ENCODE results near the gene LRRC27. TPM values are rescaled to one million over a fixed set of nuclear protein-coding genes. Genes with fewer than 3 reads are reported as not detected.

The LRRC27 gene
- total and polyA plus RNA-seq, 4 experiments from 2014 or later = 0.90 to 3.8 (median 3.0) TPM

DNA sequence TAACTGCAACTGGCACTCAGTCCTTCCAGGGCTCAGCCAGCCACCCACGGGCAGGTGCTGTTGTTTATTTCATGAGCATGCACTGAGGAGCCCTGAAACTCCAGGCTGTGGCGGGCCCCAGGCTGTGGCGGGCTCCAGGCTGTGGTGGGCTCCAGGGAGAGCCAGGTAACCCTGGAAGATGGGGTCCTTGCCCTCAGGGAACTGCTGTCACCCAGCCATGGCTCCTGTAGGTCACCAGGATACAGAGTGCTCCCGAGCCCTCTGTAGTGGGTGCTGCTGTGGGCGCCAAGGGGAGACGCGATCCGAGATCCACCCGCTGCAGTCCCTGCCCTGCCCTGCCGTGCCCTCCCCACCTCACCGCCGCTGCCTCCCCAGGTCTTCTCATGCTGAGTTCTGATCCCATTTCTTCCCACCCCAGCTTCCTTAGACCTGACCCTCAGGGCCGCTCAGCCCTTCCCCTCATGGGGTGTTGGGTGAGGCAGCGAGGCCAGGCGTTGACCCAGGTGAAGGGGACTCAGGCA, 29.6 kb downstream of the LRRC27 start:
- Mint-ChIP-seq H3K27ac (peak overlapping the region in 1 of 7 donors; percentile 42), H3K9me3 (peaks cover 0 to 2% (median 0%) of the 10 kb centered on the region in 8 donors), H3K4me1 (peaks cover 0 to 2% (median 0%) of the 10 kb centered on the region in 4 donors), H3K27me3 (no peaks in the 10 kb centered on the region), H3K4me3 (no peak overlapping the region), H3K36me3 (peaks cover 0 to 2% of the 10 kb centered on the region in 2 donors)
- CTCF ChIA-PET (ENCODE audit: partially characterized antibody) = interaction anchor here (1.0 to 1.9 kb wide), 6 partner anchors 9 to 23 kb away, joined by 3 to 6 read pairs (median 4); no protein-coding TSS in a partner anchor
- no peak overlapping the region for H3K27ac ChIP-seq (ENCODE audit: low read depth, low read length)
- H3K4me3 ChIP-seq (ENCODE audit: low read length in 2 of 2) = no peak overlapping the region
- no peak for DNase-seq
- no peaks in the 10 kb centered on the region for H3K27me3 ChIP-seq (ENCODE audit: insufficient read depth, low read length)
- H3K4me1 ChIP-seq (ENCODE audit: insufficient read depth, low read length) = no peaks in the 10 kb centered on the region
- intact Hi-C loops (cut with micrococcal nuclease) = no loop called here
- no peaks in the 10 kb centered on the region for H3K36me3 ChIP-seq (ENCODE audit: insufficient read depth, low read length)
- POLR2A ChIA-PET (ENCODE audit: partially characterized antibody) = no interaction called here
- no peaks in the 10 kb centered on the region for H3K9me3 ChIP-seq (ENCODE audit: control insufficient read depth in 1 of 2, low read length in 2 of 2)

DNA sequence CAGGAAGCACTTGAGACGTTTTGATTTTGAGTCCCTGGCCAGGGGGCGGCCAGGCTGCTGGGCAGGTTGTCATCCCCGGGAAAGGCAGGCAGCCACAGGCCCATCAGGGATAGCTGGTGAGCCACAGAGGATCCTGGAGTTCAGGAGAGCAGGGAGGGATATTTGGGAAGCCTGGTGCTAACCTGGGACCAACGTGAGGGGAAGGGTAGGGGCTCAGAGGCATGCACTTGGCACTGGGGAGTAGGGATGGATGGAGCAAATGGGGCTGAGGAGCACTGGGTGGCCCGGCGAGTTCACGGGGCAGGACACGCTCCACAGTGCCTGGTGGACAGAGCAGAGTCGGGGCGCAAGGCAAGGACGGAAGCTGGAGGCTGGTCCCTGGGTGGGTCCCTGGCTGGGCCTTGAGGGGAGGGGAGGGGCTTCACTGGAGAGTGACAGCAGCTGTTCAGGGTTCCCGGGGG, 30.2 kb downstream of the LRRC27 start:
- Histone ChIP-seq H3K4me1 (ENCODE audit: insufficient read depth, low read length) (no peaks in the 10 kb centered on the region), H3K27me3 (ENCODE audit: insufficient read depth, low read length) (no peaks in the 10 kb centered on the region), H3K4me3 (ENCODE audit: low read length in 2 of 2) (no peak overlapping the region), H3K27ac (ENCODE audit: low read depth, low read length) (no peak overlapping the region), H3K36me3 (ENCODE audit: insufficient read depth, low read length) (no peaks in the 10 kb centered on the region), H3K9me3 (ENCODE audit: control insufficient read depth in 1 of 2, low read length in 2 of 2) (no peaks in the 10 kb centered on the region)
- ChIA-PET POLR2A (ENCODE audit: partially characterized antibody) (no interaction called here), CTCF (ENCODE audit: partially characterized antibody) (interaction anchor here (0.7 to 1.7 kb wide), 4 partner anchors 14 to 85 kb away, joined by 3 to 4 read pairs (median 4); no protein-coding TSS in a partner anchor)
- no peak for DNase-seq
- Mint-ChIP-seq H3K9me3 (peaks cover 0 to 2% (median 0%) of the 10 kb centered on the region in 8 donors), H3K27ac (no peak overlapping the region), H3K27me3 (no peaks in the 10 kb centered on the region), H3K36me3 (peaks cover 2 to 5% of the 10 kb centered on the region in 2 donors), H3K4me1 (peaks cover 0 to 2% (median 0%) of the 10 kb centered on the region in 4 donors), H3K4me3 (no peak overlapping the region)
- intact Hi-C loops (cut with micrococcal nuclease) = no loop called here

DNA sequence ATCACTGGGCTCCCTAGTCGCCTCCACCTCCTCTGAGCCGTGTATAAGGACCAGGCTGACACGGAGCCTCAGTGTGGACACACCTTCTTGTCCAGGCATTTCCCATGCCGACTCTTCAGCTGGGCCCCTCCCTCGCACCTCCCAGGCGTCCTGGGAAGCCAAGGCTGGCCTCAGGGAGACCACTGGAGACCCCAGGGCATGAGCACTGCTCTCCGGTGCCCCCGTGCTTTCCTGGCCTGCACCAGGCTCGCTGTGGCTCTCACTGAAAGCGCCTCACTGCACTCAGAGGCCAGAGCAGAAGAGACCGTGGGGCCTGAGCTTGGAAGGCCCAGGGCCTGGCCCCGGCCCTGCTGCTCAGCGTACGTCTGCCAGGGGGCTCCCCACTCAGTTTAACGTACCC, 31.4 kb downstream of the LRRC27 start:
- POLR2A ChIA-PET (ENCODE audit: partially characterized antibody) = no interaction called here
- H3K27ac Mint-ChIP-seq = no peak overlapping the region
- Histone ChIP-seq H3K36me3 (ENCODE audit: insufficient read depth, low read length) (no peaks in the 10 kb centered on the region), H3K27ac (ENCODE audit: low read depth, low read length) (no peak overlapping the region), H3K27me3 (ENCODE audit: insufficient read depth, low read length) (no peaks in the 10 kb centered on the region), H3K9me3 (ENCODE audit: control insufficient read depth in 1 of 2, low read length in 2 of 2) (no peaks in the 10 kb centered on the region), H3K4me3 (ENCODE audit: low read length in 2 of 2) (no peak overlapping the region), H3K4me1 (ENCODE audit: insufficient read depth, low read length) (no peaks in the 10 kb centered on the region)
- H3K27me3 Mint-ChIP-seq = no peaks in the 10 kb centered on the region
- peaks cover 2 to 14% of the 10 kb centered on the region in 2 donors for H3K36me3 Mint-ChIP-seq
- H3K4me3 Mint-ChIP-seq = no peak overlapping the region
- H3K9me3 Mint-ChIP-seq = peaks cover 0 to 2% (median 0%) of the 10 kb centered on the region in 8 donors
- peaks cover 0 to 2% (median 0%) of the 10 kb centered on the region in 4 donors for H3K4me1 Mint-ChIP-seq
- intact Hi-C loops (cut with micrococcal nuclease) = no loop called here
- DNase-seq = no peak
- CTCF ChIA-PET (ENCODE audit: partially characterized antibody) = interaction anchor here (1.0 kb wide), 1 partner anchor 10 kb away, joined by 3 read pairs; no protein-coding TSS in a partner anchor

GRCh38 chr10:132363921-132364593, 32.1 kb downstream of the LRRC27 start:
- Histone ChIP-seq H3K27ac (ENCODE audit: low read depth, low read length) (no peak overlapping the region), H3K4me3 (ENCODE audit: low read length in 2 of 2) (no peak overlapping the region), H3K9me3 (ENCODE audit: control insufficient read depth in 1 of 2, low read length in 2 of 2) (no peaks in the 10 kb centered on the region), H3K27me3 (ENCODE audit: insufficient read depth, low read length) (no peaks in the 10 kb centered on the region), H3K4me1 (ENCODE audit: insufficient read depth, low read length) (no peaks in the 10 kb centered on the region), H3K36me3 (ENCODE audit: insufficient read depth, low read length) (no peaks in the 10 kb centered on the region)
- H3K27me3 Mint-ChIP-seq = no peaks in the 10 kb centered on the region
- peaks cover 2 to 15% of the 10 kb centered on the region in 2 donors for H3K36me3 Mint-ChIP-seq
- CTCF ChIA-PET (ENCODE audit: partially characterized antibody) = no interaction called here
- no peak overlapping the region for H3K4me3 Mint-ChIP-seq
- H3K4me1 Mint-ChIP-seq = peaks cover 0 to 2% (median 0%) of the 10 kb centered on the region in 4 donors
- no peak for DNase-seq
- peaks cover 0 to 2% (median 0%) of the 10 kb centered on the region in 8 donors for H3K9me3 Mint-ChIP-seq
- POLR2A ChIA-PET (ENCODE audit: partially characterized antibody) = no interaction called here
- intact Hi-C loops (cut with micrococcal nuclease) = no loop called here
- H3K27ac Mint-ChIP-seq = peak overlapping the region in 3 of 7 donors; percentile 5 to 11 (median 9)

DNA sequence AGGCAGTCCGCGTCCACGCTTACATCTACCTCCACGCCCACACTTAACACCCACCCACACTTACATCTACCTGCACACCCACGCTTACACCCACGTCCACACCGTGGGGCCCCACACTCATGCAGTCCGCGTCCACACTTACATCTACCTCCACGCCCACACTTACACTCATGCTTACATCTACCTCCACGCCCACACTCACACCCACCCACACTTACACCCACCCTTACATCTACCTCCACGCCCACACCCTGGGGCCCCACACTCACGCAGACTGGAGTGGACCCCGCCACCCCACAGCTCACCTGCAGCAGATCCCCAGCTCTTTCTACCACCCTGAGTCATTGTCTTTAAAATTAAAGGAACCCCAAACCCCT, 32.6 kb downstream of the LRRC27 start:
- Mint-ChIP-seq H3K9me3 (peaks cover 0 to 2% (median 0%) of the 10 kb centered on the region in 8 donors), H3K27ac (peak overlapping the region in 4 of 7 donors; percentile 5 to 30 (median 10)), H3K4me1 (peaks cover 0 to 2% (median 0%) of the 10 kb centered on the region in 4 donors), H3K27me3 (no peaks in the 10 kb centered on the region), H3K36me3 (peaks cover 2 to 15% of the 10 kb centered on the region in 2 donors), H3K4me3 (no peak overlapping the region)
- Histone ChIP-seq H3K36me3 (ENCODE audit: insufficient read depth, low read length) (no peaks in the 10 kb centered on the region), H3K27me3 (ENCODE audit: insufficient read depth, low read length) (no peaks in the 10 kb centered on the region), H3K4me3 (ENCODE audit: low read length in 2 of 2) (no peak overlapping the region), H3K9me3 (ENCODE audit: control insufficient read depth in 1 of 2, low read length in 2 of 2) (no peaks in the 10 kb centered on the region), H3K27ac (ENCODE audit: low read depth, low read length) (no peak overlapping the region), H3K4me1 (ENCODE audit: insufficient read depth, low read length) (no peaks in the 10 kb centered on the region)
- POLR2A ChIA-PET (ENCODE audit: partially characterized antibody) = no interaction called here
- DNase-seq = no peak
- CTCF ChIA-PET (ENCODE audit: partially characterized antibody) = no interaction called here
- intact Hi-C loops (cut with micrococcal nuclease) = no loop called here

- intact Hi-C loops (cut with micrococcal nuclease) = no loop called here
- Histone ChIP-seq H3K27ac (ENCODE audit: low read depth, low read length) (no peak overlapping the region), H3K27me3 (ENCODE audit: insufficient read depth, low read length) (no peaks in the 10 kb centered on the region), H3K9me3 (ENCODE audit: control insufficient read depth in 1 of 2, low read length in 2 of 2) (no peaks in the 10 kb centered on the region), H3K4me1 (ENCODE audit: insufficient read depth, low read length) (no peaks in the 10 kb centered on the region), H3K36me3 (ENCODE audit: insufficient read depth, low read length) (no peaks in the 10 kb centered on the region), H3K4me3 (ENCODE audit: low read length in 2 of 2) (no peak overlapping the region)
- Mint-ChIP-seq H3K36me3 (peaks cover 2 to 15% of the 10 kb centered on the region in 2 donors), H3K4me3 (no peak overlapping the region), H3K27ac (no peak overlapping the region), H3K27me3 (no peaks in the 10 kb centered on the region), H3K4me1 (peaks cover 0 to 2% (median 0%) of the 10 kb centered on the region in 4 donors), H3K9me3 (peaks cover 0 to 2% (median 0%) of the 10 kb centered on the region in 8 donors)
- DNase-seq = no peak
- ChIA-PET POLR2A (ENCODE audit: partially characterized antibody) (no interaction called here), CTCF (ENCODE audit: partially characterized antibody) (no interaction called here)
Observed at GRCh38 chr10:132365102-132365501, 33.1 kb downstream of the LRRC27 start.

DNA sequence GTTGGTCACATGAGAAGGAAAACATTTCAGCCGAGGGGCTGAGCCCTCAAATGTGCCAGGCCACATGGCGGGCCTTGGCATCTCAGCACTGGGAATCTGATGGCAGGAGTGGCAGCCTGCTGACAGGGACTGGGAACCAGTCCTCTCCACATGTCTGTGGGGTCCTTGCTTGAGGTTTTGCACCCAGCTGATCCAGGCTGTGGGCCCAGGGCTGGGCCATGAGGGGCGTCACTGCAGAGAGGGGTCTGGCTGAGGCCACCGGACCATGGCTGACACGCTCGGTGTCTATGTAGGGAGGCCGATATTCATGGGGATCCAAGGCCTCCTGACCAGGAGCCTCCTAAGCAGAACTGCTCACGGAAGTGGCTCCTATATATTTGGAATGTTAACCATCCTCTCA, 34.0 kb downstream of the LRRC27 start:
- Mint-ChIP-seq H3K27me3 (no peaks in the 10 kb centered on the region), H3K36me3 (peaks cover 2 to 15% of the 10 kb centered on the region in 2 donors), H3K27ac (no peak overlapping the region), H3K4me1 (peaks cover 0 to 2% (median 0%) of the 10 kb centered on the region in 4 donors), H3K4me3 (no peak overlapping the region), H3K9me3 (peaks cover 0 to 2% (median 0%) of the 10 kb centered on the region in 8 donors)
- Histone ChIP-seq H3K4me1 (ENCODE audit: insufficient read depth, low read length) (no peaks in the 10 kb centered on the region), H3K9me3 (ENCODE audit: control insufficient read depth in 1 of 2, low read length in 2 of 2) (no peaks in the 10 kb centered on the region), H3K36me3 (ENCODE audit: insufficient read depth, low read length) (no peaks in the 10 kb centered on the region), H3K27ac (ENCODE audit: low read depth, low read length) (no peak overlapping the region), H3K27me3 (ENCODE audit: insufficient read depth, low read length) (no peaks in the 10 kb centered on the region), H3K4me3 (ENCODE audit: low read length in 2 of 2) (no peak overlapping the region)
- CTCF ChIA-PET (ENCODE audit: partially characterized antibody) = interaction anchor here (1.4 kb wide), 1 partner anchor 13 kb away, joined by 4 read pairs; no protein-coding TSS in a partner anchor
- DNase-seq = no peak
- POLR2A ChIA-PET (ENCODE audit: partially characterized antibody) = no interaction called here
- intact Hi-C loops (cut with micrococcal nuclease) = no loop called here

Data from CD4-positive, alpha-beta memory T cell (primary cell).